M059J (cell line): ENCODE results near the gene WAS. TPM values are rescaled to one million over a fixed set of nuclear protein-coding genes. Genes with fewer than 3 reads are reported as not detected.

Experiments
- DNase-seq: peaks from one replicate; pipeline ENCODE4 v3.0.0-alpha.2; 2012; ENCODE audit warnings: low read depth
- total RNA-seq: library from RNA; depleted of rRNA; stranded (reverse); fragments of >200 nt; shearing (Covaris generic); gene quantifications from 2 replicates; pipeline ENCODE4 v1.2.3, GENCODE V29; 2014; rRNA removed

The WAS gene
- total RNA-seq, 1 experiment from 2014 or later, result not detected

- no peak for DNase-seq
These were observed 28.4 kb downstream of the WAS start for GRCh38 chrX:48711929-48712505.

GRCh38 chrX:48713847-48714246 is 30.2 kb downstream of the WAS start:
- no peak for DNase-seq

- no peak for DNase-seq
These were observed 31.0 kb downstream of the WAS start for GRCh38 chrX:48714573-48714972.

GRCh38 chrX:48715072-48715471 is 31.5 kb downstream of the WAS start:
- DNase-seq, result peak; percentile 44

GRCh38 chrX:48715876-48716502 is 32.4 kb downstream of the WAS start:
- DNase-seq, result peak; percentile 48

GRCh38 chrX:48719958-48720357 is 36.4 kb downstream of the WAS start:
- no peak for DNase-seq

- no peak for DNase-seq
These were observed 37.1 kb downstream of the WAS start for GRCh38 chrX:48720577-48721250.

GRCh38 chrX:48721916-48722315 is 38.3 kb downstream of the WAS start:
- no peak for DNase-seq

GRCh38 chrX:48726596-48726995 is 43.0 kb downstream of the WAS start:
- DNase-seq, result no peak

- no peak for DNase-seq
These were observed 45.1 kb downstream of the WAS start for GRCh38 chrX:48728653-48729052.

- DNase-seq, result no peak
These were observed 52.7 kb downstream of the WAS start for GRCh38 chrX:48736303-48736702.

GRCh38 chrX:48736878-48737212 is 53.2 kb downstream of the WAS start:
- no peak for DNase-seq

GRCh38 chrX:48737213-48737938 is 53.8 kb downstream of the WAS start:
- peak; percentile 98 for DNase-seq

GRCh38 chrX:48737940-48738339 is 54.3 kb downstream of the WAS start:
- no peak for DNase-seq

Other genes with a start within 250 kb of the WAS start
- gene SLC38A5, start 213.5 kb upstream of the WAS start, total RNA-seq, result 0.05 TPM in 1 of 2 replicates, not detected in the other
- 107 and 123 TPM in 2 replicates for gene FTSJ1, start 207.6 kb upstream of the WAS start, total RNA-seq
- gene PORCN, start 174.8 kb upstream of the WAS start, total RNA-seq, result 23.1 and 25.4 TPM in 2 replicates
- gene EBP, start 162.0 kb upstream of the WAS start, total RNA-seq, result 248 and 277 TPM in 2 replicates
- 6.7 and 9.3 TPM in 2 replicates for gene TBC1D25, start 144.1 kb upstream of the WAS start, total RNA-seq
- gene RBM3, start 109.3 kb upstream of the WAS start, total RNA-seq, result 52.6 and 64.2 TPM in 2 replicates
- 54.3 and 88.6 TPM in 2 replicates for gene WDR13, start 86.3 kb upstream of the WAS start, total RNA-seq
- gene SUV39H1, start 12.9 kb downstream of the WAS start, total RNA-seq, result 15.1 and 22.8 TPM in 2 replicates
- not detected in 2 replicates for gene GLOD5, start 77.9 kb downstream of the WAS start, total RNA-seq
- not detected in 2 replicates for gene GATA1, start 102.8 kb downstream of the WAS start, total RNA-seq
- 44.8 and 50.7 TPM in 2 replicates for gene HDAC6, start 118.3 kb downstream of the WAS start, total RNA-seq
- not detected in 2 replicates for gene ERAS, start 142.7 kb downstream of the WAS start, total RNA-seq
- 4.1 and 9.0 TPM in 2 replicates for gene PCSK1N, start 151.8 kb downstream of the WAS start, total RNA-seq
- gene TIMM17B, start 214.0 kb downstream of the WAS start, total RNA-seq, result 77.6 and 90.8 TPM in 2 replicates
- gene PQBP1, start 214.1 kb downstream of the WAS start, total RNA-seq, result 44.6 and 53.9 TPM in 2 replicates
- gene SLC35A2, start 227.8 kb downstream of the WAS start, total RNA-seq, result 70.5 and 77.8 TPM in 2 replicates
- 14.2 and 14.3 TPM in 2 replicates for gene PIM2, start 235.2 kb downstream of the WAS start, total RNA-seq